HepG2 (cell line): Measurements from ENCODE around the gene ACSS1. TPM values are rescaled to one million over a fixed set of nuclear protein-coding genes. Genes with fewer than 3 reads are reported as not detected.

ENCODE experiments used
- ATAC-seq: fragments of 200-7000 bp; cut with Tn5 transposase; 3 replicates; pipeline ENCODE4 v1.9.1; 2020; ENCODE audit warnings: mild to moderate bottlenecking, moderate library complexity
- BruUV-seq: library from RNA; stranded (reverse); fragments of 400-500 nt; replicated peaks from 2 replicates; lab custom pipeline; 2021; lab: Mats Ljungman, UMichigan
- CTCF ChIA-PET: fragments of 300-600 bp; formaldehyde crosslinking; extraction: SDS; loops from one replicate; lab custom pipeline; 2021; ENCODE audit warnings: low total read pairs, inconsistent platforms, low intra/inter-chr PET ratio; lab: Yijun Ruan, JAX
- POLR2A ChIA-PET: fragments of 350-600 bp; sonication (Branson Sonifier 250); formaldehyde crosslinking; loops from one replicate; lab custom pipeline; 2020; ENCODE audit warnings: antibody characterized with exemption, inconsistent platforms; lab: Yijun Ruan, JAX
- DNase-seq: peaks from one replicate; pipeline ENCODE4 v3.0.0-alpha.2; 2015; ENCODE audit warnings: low spot score
- FAIRE-seq: peaks from 3 replicates; lab custom pipeline; 2011; peaks lifted over from hg19 to GRCh38; lab: Jason Lieb, UNC
- H2AFZ ChIP-seq: one replicate; pipeline ENCODE4 v1.6.1; 2011; ENCODE audit warnings: low read length, inconsistent platforms
- H3K27ac ChIP-seq: fragments of 300-600 bp; 3 replicates; pipeline ENCODE4 v1.8.0; 2011; ENCODE audit warnings: mixed run types, mild to moderate bottlenecking, mixed read lengths, low read length, inconsistent platforms; ENCODE audit not compliant: insufficient read depth; ENCODE audit errors: extremely low read length
- H3K27me3 ChIP-seq, 2 experiments: fragments of 200-600 bp in 1 of 2; 2 replicates in 1 of 2; 3 replicates in 1 of 2; pipeline versions ENCODE4 v1.6.0 to v1.8.0; 2011; ENCODE audit warnings: low read length in 2 of 2, mild to moderate bottlenecking in 2 of 2, moderate library complexity in 2 of 2, inconsistent platforms in 1 of 2; ENCODE audit not compliant: insufficient read depth in 2 of 2, control insufficient read depth in 1 of 2
- H3K36me3 ChIP-seq, 2 experiments: fragments of 200-600 bp in 1 of 2; replicated peaks in 1 of 2; 2 replicates in 1 of 2; 3 replicates in 1 of 2; pipeline versions ENCODE4 v1.5.1 to v1.8.0; 2011; ENCODE audit warnings: low read length in 2 of 2, inconsistent platforms in 1 of 2; ENCODE audit not compliant: insufficient read depth in 2 of 2, control insufficient read depth in 1 of 2
- H3K4me1 ChIP-seq: 2 replicates; pipeline ENCODE4 v1.5.1; 2012; ENCODE audit warnings: low read length, inconsistent platforms; ENCODE audit not compliant: insufficient read depth
- H3K4me2 ChIP-seq: 2 replicates; pipeline ENCODE4 v1.6.0; 2011; ENCODE audit warnings: low read depth, low read length, inconsistent platforms
- H3K4me3 ChIP-seq, 3 experiments: fragments of 200-600 bp in 1 of 3; sonication (generic), shearing (Covaris generic) in 1 of 3; replicated peaks in 1 of 3; 2 replicates each; pipeline ENCODE4 v1.5.1; 2011 to 2016; ENCODE audit warnings: low read length in 3 of 3, inconsistent platforms in 2 of 3, low read depth in 2 of 3, mild to moderate bottlenecking in 2 of 3, control low read depth in 1 of 3, mixed read lengths in 1 of 3; ENCODE audit not compliant: insufficient read depth in 1 of 3
- H3K79me2 ChIP-seq: one replicate; pipeline ENCODE4 v1.6.1; 2011; ENCODE audit warnings: low read length, inconsistent platforms; ENCODE audit not compliant: insufficient read depth
- H3K9ac ChIP-seq: 2 replicates; pipeline ENCODE4 v1.6.0; 2011; ENCODE audit warnings: mild to moderate bottlenecking, low read depth, low read length, inconsistent platforms; ENCODE audit not compliant: insufficient read depth
- H3K9me3 ChIP-seq: 2 replicates; pipeline ENCODE4 v1.5.1; 2012; ENCODE audit warnings: mild to moderate bottlenecking, low read length
- H4K20me1 ChIP-seq: 2 replicates; pipeline ENCODE4 v1.6.0; 2011; ENCODE audit warnings: inconsistent platforms, mild to moderate bottlenecking, low read length, moderate library complexity; ENCODE audit not compliant: insufficient read depth
- HIVEP1 ChIP-seq: sonication (generic); formaldehyde crosslinking; IDR thresholded peaks from 2 replicates; pipeline ENCODE4 v1.4.0; 2020; ENCODE audit warnings: mild to moderate bottlenecking, missing genetic modification reagents
- IRF2 ChIP-seq: IDR thresholded peaks from 2 replicates; pipeline ENCODE4 v1.6.1; 2018; ENCODE audit warnings: missing genetic modification reagents, missing compliant biosample characterization
- NBN ChIP-seq: fragments of 450-650 bp; conservative IDR thresholded peaks from 2 replicates; pipeline ENCODE4 v1.6.1; 2017
- XRCC5 ChIP-seq: fragments of 200-400 bp; formaldehyde crosslinking; optimal IDR thresholded peaks from 2 replicates; pipeline ENCODE3; 2017; ENCODE audit warnings: mild to moderate bottlenecking, low read length
- ZNF572 ChIP-seq: sonication (generic); formaldehyde crosslinking; IDR thresholded peaks from 2 replicates; pipeline ENCODE4 v1.5.1; 2020; ENCODE audit warnings: mild to moderate bottlenecking, missing genetic modification reagents
- ZNF703 ChIP-seq: sonication (generic); formaldehyde crosslinking; IDR thresholded peaks from 2 replicates; pipeline ENCODE4 v1.5.1; 2020; ENCODE audit warnings: missing genetic modification reagents, mild to moderate bottlenecking, moderate library complexity, borderline replicate concordance
- WGBS: methylation state at CpG from one replicate; pipeline ENCODE4 v1.1.6; 2017; ENCODE audit warnings: low lambda C conversion rate; 5-methylcytosine and 5-hydroxymethylcytosine counted together
- in situ Hi-C: cut with HindIII; loops from 2 replicates; pipeline ENCODE4 v1.10.0; 2017; ENCODE audit warnings: low pct_unique_long_range_greater_than_20kb; ENCODE audit not compliant: extremely low pct_ligation_motif_present
- intact Hi-C: fragments of 100-400 bp; cut with micrococcal nuclease; formaldehyde crosslinking; loops from one replicate; pipeline ENCODE4 v1.10.0; 2022; ENCODE audit not compliant: unreplicated experiment
- polyA plus RNA-seq, 8 experiments: library from polyadenylated mRNA; depleted of rRNA in 3 of 8; stranded (reverse) in 7 of 8; unstranded in 1 of 8; fragments of >200 nt; fragmentation: Illumina TruSeq in 4 of 8; extraction: Trizol in 4 of 8; gene quantifications; 2 replicates each; pipeline versions ENCODE4 v1.2.1 to v1.2.3, GENCODE V29; 2011 to 2016; ENCODE audit warnings: low read depth in 4 of 8, missing spikeins in 1 of 8, mixed read lengths in 1 of 8; ENCODE audit not compliant: insufficient read depth in 1 of 8
- total RNA-seq, 5 experiments: library from RNA; depleted of rRNA; stranded (reverse); fragments of >200 nt; fragmentation: Illumina TruSeq; extraction: Trizol; gene quantifications; 2 replicates each; pipeline ENCODE4 v1.2.3, GENCODE V29; 2016; ENCODE audit warnings: low read depth in 1 of 5
- TF ChIP-seq, protein P1 (sequence below): sonication (generic); formaldehyde crosslinking; IDR thresholded peaks from 2 replicates; pipeline ENCODE4 v1.4.0; 2020; ENCODE audit warnings: mild to moderate bottlenecking, missing genetic modification reagents
- TF ChIP-seq, protein P2 (sequence below): sonication (generic); formaldehyde crosslinking; IDR thresholded peaks from 2 replicates; pipeline ENCODE4 v1.8.1; 2023; ENCODE audit warnings: mild to moderate bottlenecking, inconsistent platforms, moderate library complexity, missing genetic modification reagents, borderline replicate concordance
- TF ChIP-seq, protein P3 (sequence below): sonication (generic); formaldehyde crosslinking; IDR thresholded peaks from 2 replicates; pipeline ENCODE4 v1.4.0; 2020; ENCODE audit warnings: mild to moderate bottlenecking, low read depth, missing genetic modification reagents
- TF ChIP-seq, protein P4 (sequence below): sonication (generic); formaldehyde crosslinking; IDR thresholded peaks from 2 replicates; pipeline ENCODE4 v1.5.0; 2020; ENCODE audit warnings: mild to moderate bottlenecking, missing genetic modification reagents, borderline replicate concordance
- TF ChIP-seq, protein P5 (sequence below): sonication (generic); formaldehyde crosslinking; conservative IDR thresholded peaks from 2 replicates; pipeline ENCODE4 v1.8.1; 2023; ENCODE audit warnings: missing genetic modification reagents

The ACSS1 gene
- total and polyA plus RNA-seq, 2 of the 13 experiments (the other 11 are each of a cell fraction or from before 2014, with no cell fraction given), result 15.2 to 41.6 TPM

DNA sequence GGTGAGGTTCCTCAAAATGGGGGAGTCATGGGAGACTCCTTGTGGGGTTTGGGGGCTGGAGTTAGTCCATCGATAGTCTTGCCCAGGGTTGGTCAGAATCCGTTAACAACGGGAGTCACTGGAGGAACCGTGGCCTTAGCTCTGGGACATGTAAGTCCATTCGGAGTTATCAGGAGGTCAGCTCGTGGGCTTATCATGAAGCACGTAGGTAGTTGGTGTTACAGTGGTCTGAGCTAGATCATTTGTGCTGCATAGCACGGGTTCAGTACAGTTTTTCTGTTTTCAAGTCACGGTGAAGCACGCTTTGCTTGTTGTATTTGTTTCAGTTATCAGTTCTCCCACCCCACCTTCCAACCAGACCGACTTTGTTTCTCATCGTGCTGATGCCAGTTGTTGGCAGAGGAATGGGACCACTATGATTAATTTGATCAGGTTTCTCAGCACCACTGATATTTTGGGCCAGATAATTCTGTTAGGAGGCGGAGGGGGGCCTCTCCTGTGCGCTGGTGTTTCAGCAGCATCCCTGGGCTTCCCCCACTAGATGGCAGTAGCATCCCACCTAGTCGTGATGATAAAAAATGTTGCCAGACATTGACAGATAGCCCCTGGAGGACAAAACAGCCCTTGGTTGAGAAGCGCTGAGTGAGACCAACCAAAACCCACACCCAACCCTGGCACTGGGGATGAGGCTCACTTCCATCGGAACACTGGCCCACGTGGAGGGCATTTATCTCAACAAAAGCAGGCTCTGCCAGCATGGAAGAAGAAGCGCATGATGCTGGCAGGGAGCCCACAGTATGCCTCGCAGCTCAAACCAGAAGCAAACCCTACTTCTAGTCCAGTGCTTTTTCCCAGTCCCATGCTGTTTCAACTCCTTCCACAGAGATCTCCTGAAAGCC is 63.2 kb downstream of the ACSS1 start (continued):
- peak; percentile 69 for TF ChIP-seq IRF2 (CRISPR knock-in tag)
- TF ChIP-seq, protein P1, sequence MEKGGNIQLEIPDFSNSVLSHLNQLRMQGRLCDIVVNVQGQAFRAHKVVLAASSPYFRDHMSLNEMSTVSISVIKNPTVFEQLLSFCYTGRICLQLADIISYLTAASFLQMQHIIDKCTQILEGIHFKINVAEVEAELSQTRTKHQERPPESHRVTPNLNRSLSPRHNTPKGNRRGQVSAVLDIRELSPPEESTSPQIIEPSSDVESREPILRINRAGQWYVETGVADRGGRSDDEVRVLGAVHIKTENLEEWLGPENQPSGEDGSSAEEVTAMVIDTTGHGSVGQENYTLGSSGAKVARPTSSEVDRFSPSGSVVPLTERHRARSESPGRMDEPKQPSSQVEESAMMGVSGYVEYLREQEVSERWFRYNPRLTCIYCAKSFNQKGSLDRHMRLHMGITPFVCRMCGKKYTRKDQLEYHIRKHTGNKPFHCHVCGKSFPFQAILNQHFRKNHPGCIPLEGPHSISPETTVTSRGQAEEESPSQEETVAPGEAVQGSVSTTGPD, result peak; percentile 90; the same call in 1 of the 2 replicates
- no peak for TF ChIP-seq ZNF703 (CRISPR knock-in tag)
- TF ChIP-seq, protein P2, sequence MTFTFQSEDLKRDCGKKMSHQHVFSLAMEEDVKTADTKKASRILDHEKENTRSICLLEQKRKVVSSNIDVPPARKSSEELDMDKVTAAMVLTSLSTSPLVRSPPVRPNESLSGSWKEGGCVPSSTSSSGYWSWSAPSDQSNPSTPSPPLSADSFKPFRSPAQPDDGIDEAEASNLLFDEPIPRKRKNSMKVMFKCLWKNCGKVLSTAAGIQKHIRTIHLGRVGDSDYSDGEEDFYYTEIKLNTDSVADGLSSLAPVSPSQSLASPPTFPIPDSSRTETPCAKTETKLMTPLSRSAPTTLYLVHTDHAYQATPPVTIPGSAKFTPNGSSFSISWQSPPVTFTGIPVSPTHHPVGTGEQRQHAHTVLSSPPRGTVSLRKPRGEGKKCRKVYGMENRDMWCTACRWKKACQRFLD (CRISPR knock-in tag), result peak; percentile 61; the same call in 1 of the 2 replicates

DNA sequence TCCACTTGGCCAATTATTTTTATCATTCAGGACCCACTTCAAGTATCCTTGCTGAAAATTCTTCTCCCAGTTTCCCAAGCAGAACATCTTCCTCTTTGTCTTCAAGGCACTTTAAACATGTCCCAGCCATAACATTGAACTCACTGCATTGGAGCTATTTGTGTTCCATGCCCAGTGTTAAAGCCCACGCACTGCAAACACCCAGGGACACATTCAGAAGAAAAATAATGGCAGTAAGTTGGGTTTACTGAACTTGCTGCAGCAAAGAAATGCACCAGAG is 63.8 kb downstream of the ACSS1 start:
- FAIRE-seq, result no peak
- H3K9me3 ChIP-seq, result no peaks in the 10 kb centered on the region
- H3K4me1 ChIP-seq, result peaks cover 53% of the 10 kb centered on the region
- peaks cover 32% of the 10 kb centered on the region for H3K79me2 ChIP-seq
- 0 out of 2 replicates have a peak, but pooled peaks have one; percentile 8 for TF ChIP-seq ZNF572
- TF ChIP-seq, protein P3, sequence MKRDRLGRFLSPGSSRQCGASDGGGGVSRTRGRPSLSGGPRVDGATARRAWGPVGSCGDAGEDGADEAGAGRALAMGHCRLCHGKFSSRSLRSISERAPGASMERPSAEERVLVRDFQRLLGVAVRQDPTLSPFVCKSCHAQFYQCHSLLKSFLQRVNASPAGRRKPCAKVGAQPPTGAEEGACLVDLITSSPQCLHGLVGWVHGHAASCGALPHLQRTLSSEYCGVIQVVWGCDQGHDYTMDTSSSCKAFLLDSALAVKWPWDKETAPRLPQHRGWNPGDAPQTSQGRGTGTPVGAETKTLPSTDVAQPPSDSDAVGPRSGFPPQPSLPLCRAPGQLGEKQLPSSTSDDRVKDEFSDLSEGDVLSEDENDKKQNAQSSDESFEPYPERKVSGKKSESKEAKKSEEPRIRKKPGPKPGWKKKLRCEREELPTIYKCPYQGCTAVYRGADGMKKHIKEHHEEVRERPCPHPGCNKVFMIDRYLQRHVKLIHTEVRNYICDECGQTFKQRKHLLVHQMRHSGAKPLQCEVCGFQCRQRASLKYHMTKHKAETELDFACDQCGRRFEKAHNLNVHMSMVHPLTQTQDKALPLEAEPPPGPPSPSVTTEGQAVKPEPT (CRISPR knock-in tag), result peak; percentile 16; the same call in 1 of the 2 replicates
- no peak for TF ChIP-seq XRCC5
- 0 out of 2 replicates have a peak, but pooled peaks have one; percentile 4 for TF ChIP-seq HIVEP1 (CRISPR knock-in tag)
- TF ChIP-seq NBN, result 0 out of 2 replicates have a peak, but pooled peaks have one; percentile 66
- TF ChIP-seq, protein P4, sequence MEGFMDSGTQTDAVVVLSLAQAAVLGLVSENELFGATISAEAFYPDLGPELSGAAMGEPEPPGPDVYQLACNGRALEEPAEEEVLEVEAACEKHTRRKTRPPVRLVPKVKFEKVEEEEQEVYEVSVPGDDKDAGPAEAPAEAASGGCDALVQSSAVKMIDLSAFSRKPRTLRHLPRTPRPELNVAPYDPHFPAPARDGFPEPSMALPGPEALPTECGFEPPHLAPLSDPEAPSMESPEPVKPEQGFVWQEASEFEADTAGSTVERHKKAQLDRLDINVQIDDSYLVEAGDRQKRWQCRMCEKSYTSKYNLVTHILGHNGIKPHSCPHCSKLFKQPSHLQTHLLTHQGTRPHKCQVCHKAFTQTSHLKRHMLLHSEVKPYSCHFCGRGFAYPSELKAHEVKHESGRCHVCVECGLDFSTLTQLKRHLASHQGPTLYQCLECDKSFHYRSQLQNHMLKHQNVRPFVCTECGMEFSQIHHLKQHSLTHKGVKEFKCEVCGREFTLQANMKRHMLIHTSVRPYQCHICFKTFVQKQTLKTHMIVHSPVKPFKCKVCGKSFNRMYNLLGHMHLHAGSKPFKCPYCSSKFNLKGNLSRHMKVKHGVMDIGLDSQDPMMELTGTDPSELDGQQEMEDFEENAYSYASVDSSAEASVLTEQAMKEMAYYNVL (CRISPR knock-in tag), result 0 out of 2 replicates have a peak, but pooled peaks have one; percentile 22
- TF ChIP-seq, protein P5, sequence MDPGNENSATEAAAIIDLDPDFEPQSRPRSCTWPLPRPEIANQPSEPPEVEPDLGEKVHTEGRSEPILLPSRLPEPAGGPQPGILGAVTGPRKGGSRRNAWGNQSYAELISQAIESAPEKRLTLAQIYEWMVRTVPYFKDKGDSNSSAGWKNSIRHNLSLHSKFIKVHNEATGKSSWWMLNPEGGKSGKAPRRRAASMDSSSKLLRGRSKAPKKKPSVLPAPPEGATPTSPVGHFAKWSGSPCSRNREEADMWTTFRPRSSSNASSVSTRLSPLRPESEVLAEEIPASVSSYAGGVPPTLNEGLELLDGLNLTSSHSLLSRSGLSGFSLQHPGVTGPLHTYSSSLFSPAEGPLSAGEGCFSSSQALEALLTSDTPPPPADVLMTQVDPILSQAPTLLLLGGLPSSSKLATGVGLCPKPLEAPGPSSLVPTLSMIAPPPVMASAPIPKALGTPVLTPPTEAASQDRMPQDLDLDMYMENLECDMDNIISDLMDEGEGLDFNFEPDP (CRISPR knock-in tag), result no peak
- TF ChIP-seq, all 625 proteins: peak for 5
- ChIA-PET POLR2A (interaction anchor here (0.8 to 1.9 kb wide), 5 partner anchors 39 to 254 kb away, joined by 3 to 6 read pairs (median 4); partner anchors contain the start of gene PYGB), CTCF (interaction anchor here (0.8 to 6.9 kb wide), 9 partner anchors 39 to 302 kb away, joined by 3 to 138 read pairs (median 5); partner anchors contain the start of gene PYGB)
- WGBS, result 53% methylated on average over 1 of the region's 1 CpG
- DNase-seq (no peak), ATAC-seq (no peak)
- Histone ChIP-seq H4K20me1 (no peaks in the 10 kb centered on the region), H3K27ac (no peak overlapping the region), H3K27me3 (peaks cover 1 to 7% of the 10 kb centered on the region in 2 experiments; a peak in 2 of 5 replicates), H3K36me3 (no peaks in the 10 kb centered on the region), H3K4me2 (peak overlapping the region; percentile 97), H3K4me3 (no peak overlapping the region), H3K9ac (no peak overlapping the region), H2AFZ (peak overlapping the region; percentile 68)
- intact Hi-C loops (loop anchor here (1.0 to 10.0 kb wide), 3 partner anchors 38 to 401 kb away; partner anchors contain the start of gene ABHD12), in situ Hi-C loops (loop anchor here (5.0 to 10.0 kb wide), 2 partner anchors 203 to 301 kb away; partner anchors contain the start of gene ENTPD6)
- no TSS peak for BruUV-seq
